Measurements from ENCODE around the gene TEAD1.

GRCh38 chr11:12865863-12866595 lies 191.8 kb downstream of the TEAD1 start:
- TF ChIP-seq CTCF (IDR thresholded peaks at IDR 0.05) (no peak), POLR2A (IDR thresholded peaks at IDR 0.05) (no peak)
